ENCODE results near the gene OLFM4. TPM values are rescaled to one million over a fixed set of nuclear protein-coding genes. Genes with fewer than 3 reads are reported as not detected.

The OLFM4 gene
- total and polyA plus RNA-seq, 2 donors (not counting 1 experiment from before 2014, with no cell fraction given) = not detected

DNA sequence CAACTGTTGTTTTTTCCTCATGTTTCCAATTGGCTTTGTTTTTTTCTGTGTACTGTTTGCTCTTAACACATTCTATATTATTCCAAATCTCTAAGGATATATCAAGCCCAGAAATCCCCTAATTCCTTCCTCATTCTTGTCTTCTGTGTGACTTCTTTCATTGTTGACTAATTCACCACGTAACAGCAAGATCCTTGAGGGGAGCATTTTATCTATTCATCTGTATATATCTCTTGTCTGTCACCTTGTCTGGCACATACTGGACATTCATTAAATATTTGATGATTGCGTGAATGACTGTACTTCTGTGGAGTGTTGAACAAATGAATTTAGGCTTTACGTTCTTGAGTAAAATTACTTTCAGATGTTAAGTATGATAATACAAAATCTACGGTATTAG lies 44.8 kb upstream of the OLFM4 start:
- H3K4me1 ChIP-seq (ENCODE audit: control insufficient read depth, extremely low read depth, insufficient read depth, low read length) = no peaks in the 10 kb centered on the region
- H3K79me2 ChIP-seq (ENCODE audit: control insufficient read depth, insufficient read depth, low read length) = no peaks in the 10 kb centered on the region
- no peak overlapping the region for H3K27ac ChIP-seq (ENCODE audit: insufficient read depth, low read length)
- no peak overlapping the region for H3K4me3 ChIP-seq (replicated peaks in 1 of 4; ENCODE audit: control extremely low read depth in 1 of 4, insufficient read depth in 1 of 4, low read depth in 3 of 4, low read length in 4 of 4)
- no peak overlapping the region for H3K4me2 ChIP-seq (ENCODE audit: extremely low read depth, insufficient read depth, low read length)
- DNase-seq (ENCODE audit: low read depth in 2 of 2) = no peak
- no peaks in the 10 kb centered on the region for H3K36me3 ChIP-seq (ENCODE audit: control insufficient read depth, insufficient read depth, low read length)
- H3K9me3 ChIP-seq (ENCODE audit: control insufficient read depth, insufficient read depth, low read depth, low read length) = no peaks in the 10 kb centered on the region
- no peak overlapping the region for H3K9ac ChIP-seq (ENCODE audit: insufficient read depth, low read length)
- no peaks in the 10 kb centered on the region for H3K27me3 ChIP-seq (ENCODE audit: control insufficient read depth, insufficient read depth, low read length)
- H2AFZ ChIP-seq (ENCODE audit: low read length) = no peak overlapping the region
- no peaks in the 10 kb centered on the region for H4K20me1 ChIP-seq (ENCODE audit: control insufficient read depth, extremely low read depth, insufficient read depth, low read length)
- TF ChIP-seq, protein P1, sequence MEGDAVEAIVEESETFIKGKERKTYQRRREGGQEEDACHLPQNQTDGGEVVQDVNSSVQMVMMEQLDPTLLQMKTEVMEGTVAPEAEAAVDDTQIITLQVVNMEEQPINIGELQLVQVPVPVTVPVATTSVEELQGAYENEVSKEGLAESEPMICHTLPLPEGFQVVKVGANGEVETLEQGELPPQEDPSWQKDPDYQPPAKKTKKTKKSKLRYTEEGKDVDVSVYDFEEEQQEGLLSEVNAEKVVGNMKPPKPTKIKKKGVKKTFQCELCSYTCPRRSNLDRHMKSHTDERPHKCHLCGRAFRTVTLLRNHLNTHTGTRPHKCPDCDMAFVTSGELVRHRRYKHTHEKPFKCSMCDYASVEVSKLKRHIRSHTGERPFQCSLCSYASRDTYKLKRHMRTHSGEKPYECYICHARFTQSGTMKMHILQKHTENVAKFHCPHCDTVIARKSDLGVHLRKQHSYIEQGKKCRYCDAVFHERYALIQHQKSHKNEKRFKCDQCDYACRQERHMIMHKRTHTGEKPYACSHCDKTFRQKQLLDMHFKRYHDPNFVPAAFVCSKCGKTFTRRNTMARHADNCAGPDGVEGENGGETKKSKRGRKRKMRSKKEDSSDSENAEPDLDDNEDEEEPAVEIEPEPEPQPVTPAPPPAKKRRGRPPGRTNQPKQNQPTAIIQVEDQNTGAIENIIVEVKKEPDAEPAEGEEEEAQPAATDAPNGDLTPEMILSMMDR (conservative IDR thresholded peaks at IDR 0.05 in 1 of 2, IDR thresholded peaks at IDR 0.05 in 1 of 2; ENCODE audit: low read depth in 1 of 2, low read length in 2 of 2) = no peak
- TF ChIP-seq EZH2 (IDR thresholded peaks at IDR 0.05; ENCODE audit: low read length, missing control alignments) = no peak

DNA sequence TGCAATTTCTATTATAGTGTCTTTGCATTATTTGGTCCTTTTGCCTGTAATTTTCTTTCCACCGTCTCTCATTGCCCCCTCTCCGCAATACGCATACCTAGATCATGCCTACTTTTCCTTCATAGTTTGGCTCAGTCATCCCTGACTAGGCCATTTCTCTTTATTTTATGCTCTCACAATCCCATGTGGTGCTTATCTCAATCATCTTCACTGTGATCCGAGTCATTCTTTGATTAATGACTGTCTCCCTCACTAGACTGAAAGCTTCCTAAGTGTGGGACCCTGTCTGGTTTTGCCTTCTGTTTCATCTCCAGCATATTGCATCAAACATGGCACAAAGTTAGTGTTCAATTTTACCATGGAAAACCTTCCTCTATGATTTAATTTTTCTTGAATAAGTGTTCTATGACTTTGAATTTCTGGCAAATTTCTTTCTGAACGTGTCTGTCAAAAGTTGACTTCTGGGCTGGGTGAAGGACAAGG lies 43.7 kb upstream of the OLFM4 start:
- no peak for TF ChIP-seq EZH2 (IDR thresholded peaks at IDR 0.05; ENCODE audit: low read length, missing control alignments)
- TF ChIP-seq, protein P1 (conservative IDR thresholded peaks at IDR 0.05 in 1 of 2, IDR thresholded peaks at IDR 0.05 in 1 of 2; ENCODE audit: low read depth in 1 of 2, low read length in 2 of 2) = no peak
- Histone ChIP-seq H2AFZ (ENCODE audit: low read length) (no peak overlapping the region), H3K27me3 (ENCODE audit: control insufficient read depth, insufficient read depth, low read length) (no peaks in the 10 kb centered on the region), H3K9ac (ENCODE audit: insufficient read depth, low read length) (no peak overlapping the region), H4K20me1 (ENCODE audit: control insufficient read depth, extremely low read depth, insufficient read depth, low read length) (no peaks in the 10 kb centered on the region), H3K27ac (ENCODE audit: insufficient read depth, low read length) (no peak overlapping the region), H3K4me1 (ENCODE audit: control insufficient read depth, extremely low read depth, insufficient read depth, low read length) (no peaks in the 10 kb centered on the region), H3K4me2 (ENCODE audit: extremely low read depth, insufficient read depth, low read length) (no peak overlapping the region), H3K79me2 (ENCODE audit: control insufficient read depth, insufficient read depth, low read length) (no peaks in the 10 kb centered on the region), H3K36me3 (ENCODE audit: control insufficient read depth, insufficient read depth, low read length) (no peaks in the 10 kb centered on the region), H3K4me3 (replicated peaks in 1 of 4; ENCODE audit: control extremely low read depth in 1 of 4, insufficient read depth in 1 of 4, low read depth in 3 of 4, low read length in 4 of 4) (no peak overlapping the region), H3K9me3 (ENCODE audit: control insufficient read depth, insufficient read depth, low read depth, low read length) (no peaks in the 10 kb centered on the region)
- DNase-seq (ENCODE audit: low read depth in 2 of 2) = no peak

DNA sequence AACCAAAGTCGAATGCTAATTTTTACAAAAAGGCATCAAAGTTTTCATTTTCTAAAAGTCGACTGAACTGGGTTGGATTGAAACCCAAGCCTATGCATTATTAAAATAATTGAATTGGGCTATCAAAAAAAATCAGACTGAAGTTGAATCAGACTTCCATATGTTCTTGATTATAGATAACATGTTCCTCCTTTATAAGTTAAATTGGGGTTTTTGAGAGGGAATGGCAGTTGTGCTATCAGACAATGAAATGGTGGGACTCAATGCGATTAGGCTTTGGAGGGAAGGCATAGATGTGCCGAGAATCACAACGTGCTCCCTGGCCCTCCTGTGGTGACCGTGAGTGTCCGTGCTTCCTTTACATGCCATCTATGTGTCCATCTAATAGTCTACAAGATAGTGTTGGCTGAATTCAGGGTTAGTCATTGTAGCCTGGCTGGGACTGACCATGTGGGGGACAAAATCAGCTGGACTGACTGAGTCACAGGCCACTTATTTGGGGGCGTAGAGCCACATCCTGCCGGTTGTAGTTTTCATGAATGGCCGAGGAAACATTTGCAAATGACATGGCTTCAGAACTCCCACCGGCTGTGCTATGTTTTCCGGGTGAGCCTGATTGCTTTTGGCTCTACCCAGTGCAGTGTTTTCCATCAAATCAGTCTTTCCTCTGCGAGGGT lies 37.1 kb upstream of the OLFM4 start:
- H3K27me3 ChIP-seq (ENCODE audit: control insufficient read depth, insufficient read depth, low read length) = no peaks in the 10 kb centered on the region
- no peak overlapping the region for H3K4me3 ChIP-seq (replicated peaks in 1 of 4; ENCODE audit: control extremely low read depth in 1 of 4, insufficient read depth in 1 of 4, low read depth in 3 of 4, low read length in 4 of 4)
- H3K27ac ChIP-seq (ENCODE audit: insufficient read depth, low read length) = no peak overlapping the region
- no peaks in the 10 kb centered on the region for H3K9me3 ChIP-seq (ENCODE audit: control insufficient read depth, insufficient read depth, low read depth, low read length)
- H3K36me3 ChIP-seq (ENCODE audit: control insufficient read depth, insufficient read depth, low read length) = no peaks in the 10 kb centered on the region
- H4K20me1 ChIP-seq (ENCODE audit: control insufficient read depth, extremely low read depth, insufficient read depth, low read length) = no peaks in the 10 kb centered on the region
- TF ChIP-seq, protein P1 (conservative IDR thresholded peaks at IDR 0.05 in 1 of 2, IDR thresholded peaks at IDR 0.05 in 1 of 2; ENCODE audit: low read depth in 1 of 2, low read length in 2 of 2) = no peak
- no peak overlapping the region for H3K4me2 ChIP-seq (ENCODE audit: extremely low read depth, insufficient read depth, low read length)
- no peaks in the 10 kb centered on the region for H3K4me1 ChIP-seq (ENCODE audit: control insufficient read depth, extremely low read depth, insufficient read depth, low read length)
- no peak overlapping the region for H3K9ac ChIP-seq (ENCODE audit: insufficient read depth, low read length)
- H3K79me2 ChIP-seq (ENCODE audit: control insufficient read depth, insufficient read depth, low read length) = no peaks in the 10 kb centered on the region
- no peak overlapping the region for H2AFZ ChIP-seq (ENCODE audit: low read length)
- no peak for DNase-seq (ENCODE audit: low read depth in 2 of 2)

Data from fibroblast of lung (primary cell).